Effector CD8-positive, alpha-beta T cell (primary cell): ENCODE results near the gene DHX30.

Experiments
- DNase-seq: peaks from one replicate; lab custom pipeline; 2025; lab: John Stamatoyannopoulos, UW

Gene DHX30

GRCh38 chr3:47851888-47852603 lies 49.1 kb downstream of the DHX30 start:
- DNase-seq, result no peak

- no peak for DNase-seq
These were observed 50.0 kb downstream of the DHX30 start for GRCh38 chr3:47852604-47853602.

DNA sequence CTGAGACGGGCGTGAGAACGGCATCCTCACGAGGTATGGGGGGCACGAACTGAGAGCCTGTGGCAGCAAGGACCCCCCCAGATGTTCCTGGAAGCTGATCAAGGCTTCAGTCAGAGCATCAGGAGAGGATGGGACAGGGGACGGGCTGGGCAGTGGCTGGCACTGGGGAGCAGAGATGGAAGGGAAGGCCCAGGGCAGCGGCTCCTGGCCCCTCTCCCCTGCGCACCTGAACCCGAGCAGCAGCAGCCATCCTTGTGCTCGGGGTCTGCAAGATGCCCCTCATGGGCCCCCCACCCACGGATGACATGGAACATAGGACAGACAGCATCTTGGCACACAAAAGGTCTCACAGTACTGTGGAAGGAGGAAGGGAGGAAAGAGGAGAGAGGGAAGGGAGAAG lies 51.3 kb downstream of the DHX30 start:
- DNase-seq, result no peak

- no peak for DNase-seq
These were observed 52.0 kb downstream of the DHX30 start for GRCh38 chr3:47854720-47855455.

GRCh38 chr3:47855461-47856383 lies 52.8 kb downstream of the DHX30 start:
- DNase-seq, result no peak

GRCh38 chr3:47856669-47857068 lies 53.7 kb downstream of the DHX30 start:
- DNase-seq, result no peak

- DNase-seq, result no peak
These were observed 54.2 kb downstream of the DHX30 start for GRCh38 chr3:47857151-47857550.

- DNase-seq, result no peak
These were observed 57.1 kb downstream of the DHX30 start for GRCh38 chr3:47859956-47860605.

- no peak for DNase-seq
These were observed 60.6 kb downstream of the DHX30 start for GRCh38 chr3:47863391-47864128.

DNA sequence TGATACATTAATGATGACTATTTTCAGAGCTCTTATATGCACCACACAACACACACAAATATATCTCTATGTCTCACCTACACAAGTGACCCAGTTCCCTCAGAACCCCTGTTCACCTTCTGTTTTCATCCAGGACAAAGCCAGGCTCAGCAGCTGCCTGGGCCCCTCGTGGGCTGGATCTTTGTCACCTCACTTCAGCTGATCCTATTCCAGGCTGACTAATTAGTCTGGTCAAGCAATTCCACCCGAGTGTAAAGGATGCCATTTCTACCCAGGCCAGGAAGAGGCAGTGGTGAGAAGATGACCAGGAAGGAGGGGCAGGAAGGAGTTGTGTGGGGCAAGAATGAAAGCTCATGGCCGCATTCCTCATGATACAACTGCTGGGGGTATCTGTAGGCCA lies 62.3 kb downstream of the DHX30 start:
- no peak for DNase-seq

GRCh38 chr3:47867451-47868044 lies 64.6 kb downstream of the DHX30 start:
- DNase-seq, result no peak

- no peak for DNase-seq
These were observed 65.4 kb downstream of the DHX30 start for GRCh38 chr3:47868306-47868705.

GRCh38 chr3:47870156-47870555 lies 67.2 kb downstream of the DHX30 start:
- no peak for DNase-seq

DNA sequence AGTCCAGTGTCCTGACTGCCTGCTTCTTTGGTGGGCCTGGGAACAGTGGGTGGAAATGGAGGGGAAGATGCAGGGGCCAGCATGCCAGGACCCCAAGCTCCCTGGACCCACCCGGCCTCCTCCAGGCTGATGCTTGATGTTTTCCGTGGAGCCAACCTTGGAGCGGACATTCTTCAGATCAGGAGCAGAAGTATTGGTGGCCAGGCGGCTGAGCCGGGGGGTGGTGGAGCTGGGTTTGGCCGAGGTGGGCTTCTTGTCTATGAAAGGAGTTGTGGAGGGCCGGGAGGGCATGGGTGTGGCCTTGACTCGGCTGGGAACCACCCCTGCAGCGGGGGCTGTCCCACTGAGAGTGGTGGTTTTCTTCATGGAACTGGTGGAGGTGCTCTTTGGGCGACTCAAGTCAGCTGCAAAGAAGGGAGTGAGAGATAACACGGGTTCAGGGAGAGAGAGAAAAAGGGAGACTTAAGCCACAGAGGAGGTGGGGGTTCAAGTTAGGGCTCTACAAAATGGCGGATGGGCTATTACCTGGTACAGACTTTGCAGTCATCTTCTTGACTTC lies 67.8 kb downstream of the DHX30 start:
- DNase-seq, result no peak

DNA sequence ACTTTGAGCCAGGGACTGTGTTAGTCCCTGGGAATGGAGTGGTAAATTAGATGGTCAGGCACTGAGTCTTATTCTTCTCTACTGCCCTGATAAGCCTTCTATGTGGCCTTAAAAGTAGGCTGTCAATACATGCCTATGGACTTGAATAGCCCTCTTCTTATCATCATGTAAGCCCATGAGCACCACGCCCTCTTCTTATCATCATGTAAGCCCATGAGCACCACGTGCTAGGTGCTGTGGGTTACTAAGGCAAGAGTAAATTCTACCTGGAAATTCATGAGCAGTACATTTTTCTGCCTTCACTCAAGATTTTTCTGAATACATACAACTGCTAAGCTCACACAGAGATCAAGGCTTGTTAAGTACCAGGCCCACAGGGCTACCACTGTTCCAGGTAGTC lies 68.5 kb downstream of the DHX30 start:
- no peak for DNase-seq

- DNase-seq, result no peak
These were observed 70.0 kb downstream of the DHX30 start for GRCh38 chr3:47872916-47873315.

DNA sequence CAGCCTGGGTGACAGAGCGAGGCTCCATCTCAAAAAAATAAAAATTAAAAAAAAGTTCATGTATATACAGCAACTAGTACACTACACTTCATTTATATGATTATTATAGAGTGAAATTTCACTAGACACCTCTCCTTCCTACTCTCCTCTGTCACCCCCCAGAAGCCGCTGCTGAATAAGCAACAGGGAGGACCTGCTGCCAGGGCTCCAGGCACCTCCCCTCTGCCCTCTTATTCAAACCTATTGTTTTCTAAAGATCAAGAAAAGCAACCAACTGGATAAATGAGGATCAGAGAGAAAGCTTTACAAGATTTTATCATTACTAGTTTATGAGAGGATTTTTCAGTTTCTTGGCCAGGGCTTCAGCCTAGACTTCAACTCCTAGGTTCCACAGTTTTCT lies 71.5 kb downstream of the DHX30 start:
- no peak for DNase-seq

DNA sequence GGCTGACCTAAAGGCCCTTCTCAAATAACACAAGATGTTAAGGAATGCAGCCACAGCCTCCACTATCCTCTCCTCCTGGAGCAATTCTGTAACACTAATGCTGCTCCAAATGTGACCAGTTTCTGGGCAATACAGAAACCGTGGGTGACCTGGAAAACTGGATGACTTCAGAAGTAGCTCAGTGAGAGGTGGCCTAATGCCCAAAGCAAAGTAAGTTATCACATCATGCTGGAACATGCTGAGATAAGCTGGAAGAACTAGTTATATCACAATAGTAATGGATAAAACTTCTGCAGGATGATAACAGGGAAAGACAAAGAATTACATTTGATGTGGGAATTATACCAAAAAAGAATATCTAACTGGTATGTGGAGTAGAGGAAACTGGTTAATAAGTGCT lies 72.0 kb downstream of the DHX30 start:
- DNase-seq, result no peak

DNA sequence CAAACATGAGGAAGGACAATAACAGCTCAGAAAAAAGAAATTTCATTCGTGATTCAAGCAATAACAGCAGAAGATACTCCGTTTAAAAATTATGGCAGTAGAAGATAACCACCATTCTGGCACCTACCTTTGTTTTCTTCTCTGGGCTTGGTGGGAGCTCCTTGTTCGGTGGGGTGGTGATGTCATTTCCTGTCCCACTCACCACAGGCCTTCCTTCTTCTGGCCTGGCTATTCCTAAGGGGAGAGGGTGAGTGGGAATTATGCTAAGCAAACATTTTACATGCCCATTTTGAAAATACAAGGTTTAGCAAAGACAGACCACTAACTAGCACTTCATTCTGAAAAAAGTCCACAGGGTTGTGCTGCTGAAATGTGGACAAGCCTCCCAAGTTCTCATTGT lies 74.4 kb downstream of the DHX30 start:
- DNase-seq, result no peak
